ENCODE results near the gene ABTB2.

Gene ABTB2

GRCh38 chr11:34284811-34285481, 72.9 kb downstream of the ABTB2 start:
- Histone ChIP-seq H3K27ac (ENCODE audit: low read depth, low read length) (no peak overlapping the region), H3K4me1 (ENCODE audit: insufficient read depth, low read length) (no peaks in the 10 kb centered on the region), H3K4me3 (ENCODE audit: low read length) (no peak overlapping the region), H3K9ac (ENCODE audit: low read depth, low read length) (no peak overlapping the region), H3K9me3 (ENCODE audit: insufficient read depth, low read depth, low read length) (no peaks in the 10 kb centered on the region), H3K36me3 (ENCODE audit: insufficient read depth, low read length) (no peaks in the 10 kb centered on the region), H3K27me3 (ENCODE audit: insufficient read depth, low read length) (no peaks in the 10 kb centered on the region)
- WGBS: 90% methylated on average over 17 of the region's 17 CpGs

GRCh38 chr11:34284156-34284555, 73.7 kb downstream of the ABTB2 start:
- Histone ChIP-seq H3K4me3 (ENCODE audit: low read length) (no peak overlapping the region), H3K36me3 (ENCODE audit: insufficient read depth, low read length) (no peaks in the 10 kb centered on the region), H3K9ac (ENCODE audit: low read depth, low read length) (no peak overlapping the region), H3K4me1 (ENCODE audit: insufficient read depth, low read length) (no peaks in the 10 kb centered on the region), H3K27ac (ENCODE audit: low read depth, low read length) (no peak overlapping the region), H3K27me3 (ENCODE audit: insufficient read depth, low read length) (no peaks in the 10 kb centered on the region), H3K9me3 (ENCODE audit: insufficient read depth, low read depth, low read length) (no peaks in the 10 kb centered on the region)
- 93% methylated on average over 3 of the region's 3 CpGs for WGBS

- no peak overlapping the region for H3K9ac ChIP-seq (ENCODE audit: low read depth, low read length)
- H3K27me3 ChIP-seq (ENCODE audit: insufficient read depth, low read length): no peaks in the 10 kb centered on the region
- no peaks in the 10 kb centered on the region for H3K9me3 ChIP-seq (ENCODE audit: insufficient read depth, low read depth, low read length)
- no peaks in the 10 kb centered on the region for H3K36me3 ChIP-seq (ENCODE audit: insufficient read depth, low read length)
- no peak overlapping the region for H3K4me3 ChIP-seq (ENCODE audit: low read length)
- no peak overlapping the region for H3K27ac ChIP-seq (ENCODE audit: low read depth, low read length)
- 85% methylated on average over 8 of the region's 8 CpGs for WGBS
- H3K4me1 ChIP-seq (ENCODE audit: insufficient read depth, low read length): no peaks in the 10 kb centered on the region
Observed at GRCh38 chr11:34280945-34281872, 76.6 kb downstream of the ABTB2 start.

GRCh38 chr11:34278693-34279297, 79.0 kb downstream of the ABTB2 start:
- H3K36me3 ChIP-seq (ENCODE audit: insufficient read depth, low read length): no peaks in the 10 kb centered on the region

GRCh38 chr11:34278175-34278574, 79.6 kb downstream of the ABTB2 start:
- Histone ChIP-seq H3K4me1 (ENCODE audit: insufficient read depth, low read length) (no peaks in the 10 kb centered on the region), H3K27me3 (ENCODE audit: insufficient read depth, low read length) (no peaks in the 10 kb centered on the region), H3K9ac (ENCODE audit: low read depth, low read length) (no peak overlapping the region), H3K36me3 (ENCODE audit: insufficient read depth, low read length) (no peaks in the 10 kb centered on the region), H3K27ac (ENCODE audit: low read depth, low read length) (no peak overlapping the region), H3K4me3 (ENCODE audit: low read length) (no peak overlapping the region), H3K9me3 (ENCODE audit: insufficient read depth, low read depth, low read length) (no peaks in the 10 kb centered on the region)

More at GRCh38 chr11:34278693-34279297, 79.0 kb downstream of the ABTB2 start:
- Histone ChIP-seq H3K4me3 (ENCODE audit: low read length) (no peak overlapping the region), H3K27ac (ENCODE audit: low read depth, low read length) (no peak overlapping the region), H3K4me1 (ENCODE audit: insufficient read depth, low read length) (no peaks in the 10 kb centered on the region), H3K9ac (ENCODE audit: low read depth, low read length) (no peak overlapping the region), H3K27me3 (ENCODE audit: insufficient read depth, low read length) (no peaks in the 10 kb centered on the region), H3K9me3 (ENCODE audit: insufficient read depth, low read depth, low read length) (no peaks in the 10 kb centered on the region)
- 94% methylated on average over 4 of the region's 4 CpGs for WGBS

GRCh38 chr11:34277171-34277570, 80.6 kb downstream of the ABTB2 start:
- WGBS: 92% methylated on average over 4 of the region's 4 CpGs
- Histone ChIP-seq H3K27me3 (ENCODE audit: insufficient read depth, low read length) (no peaks in the 10 kb centered on the region), H3K9ac (ENCODE audit: low read depth, low read length) (no peak overlapping the region), H3K27ac (ENCODE audit: low read depth, low read length) (no peak overlapping the region), H3K4me1 (ENCODE audit: insufficient read depth, low read length) (no peaks in the 10 kb centered on the region), H3K36me3 (ENCODE audit: insufficient read depth, low read length) (no peaks in the 10 kb centered on the region), H3K9me3 (ENCODE audit: insufficient read depth, low read depth, low read length) (no peaks in the 10 kb centered on the region), H3K4me3 (ENCODE audit: low read length) (no peak overlapping the region)

- Histone ChIP-seq H3K4me1 (ENCODE audit: insufficient read depth, low read length) (no peaks in the 10 kb centered on the region), H3K4me3 (ENCODE audit: low read length) (no peak overlapping the region), H3K27me3 (ENCODE audit: insufficient read depth, low read length) (no peaks in the 10 kb centered on the region), H3K9ac (ENCODE audit: low read depth, low read length) (no peak overlapping the region), H3K27ac (ENCODE audit: low read depth, low read length) (no peak overlapping the region), H3K9me3 (ENCODE audit: insufficient read depth, low read depth, low read length) (no peaks in the 10 kb centered on the region), H3K36me3 (ENCODE audit: insufficient read depth, low read length) (no peaks in the 10 kb centered on the region)
- WGBS: 93% methylated on average over 6 of the region's 6 CpGs
Observed at GRCh38 chr11:34276352-34276864, 81.4 kb downstream of the ABTB2 start.

GRCh38 chr11:34275486-34275885, 82.3 kb downstream of the ABTB2 start:
- H3K27me3 ChIP-seq (ENCODE audit: insufficient read depth, low read length): no peaks in the 10 kb centered on the region
- H3K9me3 ChIP-seq (ENCODE audit: insufficient read depth, low read depth, low read length): no peaks in the 10 kb centered on the region
- H3K4me1 ChIP-seq (ENCODE audit: insufficient read depth, low read length): no peaks in the 10 kb centered on the region
- no peaks in the 10 kb centered on the region for H3K36me3 ChIP-seq (ENCODE audit: insufficient read depth, low read length)
- H3K9ac ChIP-seq (ENCODE audit: low read depth, low read length): no peak overlapping the region
- WGBS: 96% methylated on average over 4 of the region's 4 CpGs
- H3K4me3 ChIP-seq (ENCODE audit: low read length): no peak overlapping the region
- no peak overlapping the region for H3K27ac ChIP-seq (ENCODE audit: low read depth, low read length)

- WGBS: 88% methylated on average over 11 of the region's 11 CpGs
- Histone ChIP-seq H3K27me3 (ENCODE audit: insufficient read depth, low read length) (no peaks in the 10 kb centered on the region), H3K36me3 (ENCODE audit: insufficient read depth, low read length) (no peaks in the 10 kb centered on the region), H3K9ac (ENCODE audit: low read depth, low read length) (no peak overlapping the region), H3K4me3 (ENCODE audit: low read length) (no peak overlapping the region), H3K27ac (ENCODE audit: low read depth, low read length) (no peak overlapping the region), H3K9me3 (ENCODE audit: insufficient read depth, low read depth, low read length) (no peaks in the 10 kb centered on the region), H3K4me1 (ENCODE audit: insufficient read depth, low read length) (no peaks in the 10 kb centered on the region)
Observed at GRCh38 chr11:34274712-34275398, 83.0 kb downstream of the ABTB2 start.

- Histone ChIP-seq H3K9ac (ENCODE audit: low read depth, low read length) (no peak overlapping the region), H3K36me3 (ENCODE audit: insufficient read depth, low read length) (no peaks in the 10 kb centered on the region), H3K4me3 (ENCODE audit: low read length) (no peak overlapping the region), H3K9me3 (ENCODE audit: insufficient read depth, low read depth, low read length) (no peaks in the 10 kb centered on the region), H3K4me1 (ENCODE audit: insufficient read depth, low read length) (no peaks in the 10 kb centered on the region), H3K27me3 (ENCODE audit: insufficient read depth, low read length) (no peaks in the 10 kb centered on the region), H3K27ac (ENCODE audit: low read depth, low read length) (no peak overlapping the region)
- WGBS: 96% methylated on average over 5 of the region's 5 CpGs
Observed at GRCh38 chr11:34273099-34273498, 84.7 kb downstream of the ABTB2 start.
